ENCODE data around the gene USP19. TPM values are rescaled to one million over a fixed set of nuclear protein-coding genes. Genes with fewer than 3 reads are reported as not detected.

The USP19 gene
- polyA plus RNA-seq, 2 of the 4 experiments (the other 2 are of a cell fraction) = 21.6 to 30.5 TPM

DNA sequence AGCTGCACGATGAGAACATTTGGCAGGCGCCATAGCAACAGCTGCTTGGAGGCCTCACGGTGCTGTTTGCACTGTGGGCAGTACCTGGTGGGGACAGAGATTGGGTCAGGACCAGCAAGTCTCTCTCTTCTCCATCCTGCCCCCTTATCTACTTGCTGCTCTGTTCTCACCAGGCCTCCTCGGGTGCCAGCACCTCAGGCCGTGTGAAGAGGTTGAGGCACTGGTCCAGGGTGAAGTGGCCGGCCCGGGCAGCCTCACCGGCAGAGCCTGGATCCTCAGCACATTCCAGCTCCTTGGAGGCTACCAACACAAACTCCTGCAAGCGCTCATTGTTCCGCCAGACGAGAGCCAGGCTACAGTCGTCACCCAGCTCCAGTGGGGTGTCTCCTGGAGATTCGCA is 9.8 kb downstream of the USP19 start:
- Histone ChIP-seq H3K4me3 (no peak overlapping the region), H3K4me1 (no peaks in the 10 kb centered on the region), H3K27ac (no peak overlapping the region), H3K4me2 (no peak overlapping the region), H3K9me3 (no peaks in the 10 kb centered on the region)
- no peak for FAIRE-seq
- no peak for TF ChIP-seq RCOR1 (IDR thresholded peaks at IDR 0.05; ENCODE audit: low read depth, low read length)
- TF ChIP-seq EP300 (IDR thresholded peaks at IDR 0.05) = no peak
- no peak for TF ChIP-seq CBX2 (IDR thresholded peaks at IDR 0.05; ENCODE audit: borderline replicate concordance, low read depth)
- TF ChIP-seq, protein P1, sequence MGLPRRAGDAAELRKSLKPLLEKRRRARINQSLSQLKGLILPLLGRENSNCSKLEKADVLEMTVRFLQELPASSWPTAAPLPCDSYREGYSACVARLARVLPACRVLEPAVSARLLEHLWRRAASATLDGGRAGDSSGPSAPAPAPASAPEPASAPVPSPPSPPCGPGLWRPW (IDR thresholded peaks at IDR 0.05) = no peak
- no peak for TF ChIP-seq FOSB (CRISPR knock-in tag; IDR thresholded peaks at IDR 0.05)
- no peak for TF ChIP-seq PHF8 (IDR thresholded peaks at IDR 0.05; ENCODE audit: borderline replicate concordance, low read depth)
- no peak for TF ChIP-seq HOXA7 (CRISPR knock-in tag; IDR thresholded peaks at IDR 0.05)
- TF ChIP-seq HDAC2 (IDR thresholded peaks at IDR 0.05) = no peak
- no peak for TF ChIP-seq SMC3 (IDR thresholded peaks at IDR 0.05)
- TF ChIP-seq, protein P2, sequence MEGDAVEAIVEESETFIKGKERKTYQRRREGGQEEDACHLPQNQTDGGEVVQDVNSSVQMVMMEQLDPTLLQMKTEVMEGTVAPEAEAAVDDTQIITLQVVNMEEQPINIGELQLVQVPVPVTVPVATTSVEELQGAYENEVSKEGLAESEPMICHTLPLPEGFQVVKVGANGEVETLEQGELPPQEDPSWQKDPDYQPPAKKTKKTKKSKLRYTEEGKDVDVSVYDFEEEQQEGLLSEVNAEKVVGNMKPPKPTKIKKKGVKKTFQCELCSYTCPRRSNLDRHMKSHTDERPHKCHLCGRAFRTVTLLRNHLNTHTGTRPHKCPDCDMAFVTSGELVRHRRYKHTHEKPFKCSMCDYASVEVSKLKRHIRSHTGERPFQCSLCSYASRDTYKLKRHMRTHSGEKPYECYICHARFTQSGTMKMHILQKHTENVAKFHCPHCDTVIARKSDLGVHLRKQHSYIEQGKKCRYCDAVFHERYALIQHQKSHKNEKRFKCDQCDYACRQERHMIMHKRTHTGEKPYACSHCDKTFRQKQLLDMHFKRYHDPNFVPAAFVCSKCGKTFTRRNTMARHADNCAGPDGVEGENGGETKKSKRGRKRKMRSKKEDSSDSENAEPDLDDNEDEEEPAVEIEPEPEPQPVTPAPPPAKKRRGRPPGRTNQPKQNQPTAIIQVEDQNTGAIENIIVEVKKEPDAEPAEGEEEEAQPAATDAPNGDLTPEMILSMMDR (IDR thresholded peaks at IDR 0.05) = no peak
- TF ChIP-seq, protein P3, sequence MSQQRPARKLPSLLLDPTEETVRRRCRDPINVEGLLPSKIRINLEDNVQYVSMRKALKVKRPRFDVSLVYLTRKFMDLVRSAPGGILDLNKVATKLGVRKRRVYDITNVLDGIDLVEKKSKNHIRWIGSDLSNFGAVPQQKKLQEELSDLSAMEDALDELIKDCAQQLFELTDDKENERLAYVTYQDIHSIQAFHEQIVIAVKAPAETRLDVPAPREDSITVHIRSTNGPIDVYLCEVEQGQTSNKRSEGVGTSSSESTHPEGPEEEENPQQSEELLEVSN (IDR thresholded peaks at IDR 0.05; ENCODE audit: borderline replicate concordance, low read depth) = no peak
- no peak for TF ChIP-seq TP53 (CRISPR knock-in tag; IDR thresholded peaks at IDR 0.05)
- no peak for TF ChIP-seq RFX5 (IDR thresholded peaks at IDR 0.05)
- no peak for TF ChIP-seq ZSCAN20 (CRISPR knock-in tag; IDR thresholded peaks at IDR 0.05)
- TF ChIP-seq, protein P4, sequence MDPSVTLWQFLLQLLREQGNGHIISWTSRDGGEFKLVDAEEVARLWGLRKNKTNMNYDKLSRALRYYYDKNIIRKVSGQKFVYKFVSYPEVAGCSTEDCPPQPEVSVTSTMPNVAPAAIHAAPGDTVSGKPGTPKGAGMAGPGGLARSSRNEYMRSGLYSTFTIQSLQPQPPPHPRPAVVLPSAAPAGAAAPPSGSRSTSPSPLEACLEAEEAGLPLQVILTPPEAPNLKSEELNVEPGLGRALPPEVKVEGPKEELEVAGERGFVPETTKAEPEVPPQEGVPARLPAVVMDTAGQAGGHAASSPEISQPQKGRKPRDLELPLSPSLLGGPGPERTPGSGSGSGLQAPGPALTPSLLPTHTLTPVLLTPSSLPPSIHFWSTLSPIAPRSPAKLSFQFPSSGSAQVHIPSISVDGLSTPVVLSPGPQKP (IDR thresholded peaks at IDR 0.05; ENCODE audit: low read depth, low read length) = no peak
- no peak for TF ChIP-seq KDM5A (IDR thresholded peaks at IDR 0.05)
- TF ChIP-seq, protein P5, sequence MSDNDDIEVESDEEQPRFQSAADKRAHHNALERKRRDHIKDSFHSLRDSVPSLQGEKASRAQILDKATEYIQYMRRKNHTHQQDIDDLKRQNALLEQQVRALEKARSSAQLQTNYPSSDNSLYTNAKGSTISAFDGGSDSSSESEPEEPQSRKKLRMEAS (IDR thresholded peaks at IDR 0.05) = no peak
- TF ChIP-seq RNF2 (IDR thresholded peaks at IDR 0.05; ENCODE audit: borderline replicate concordance, low read depth) = no peak
- TF ChIP-seq NPAS2 (CRISPR knock-in tag; IDR thresholded peaks at IDR 0.05; ENCODE audit: borderline replicate concordance) = no peak
- no peak for TF ChIP-seq MYC (IDR thresholded peaks at IDR 0.05; ENCODE audit: borderline replicate concordance, low read length)
- POLR2A ChIA-PET = interaction anchor here (3.7 kb wide), 1 partner anchor 10 kb away, joined by 12 read pairs; the partner anchor contains the start of gene USP19
- 95% methylated on average over 13 of the region's 13 CpGs for WGBS (ENCODE audit: missing lambda C conversion rate)
- CTCF ChIA-PET = interaction anchor here (0.9 to 2.0 kb wide), 3 partner anchors 10 to 16 kb away, joined by 3 to 5 read pairs (median 4); partner anchors contain the start of gene QRICH1
- ATAC-seq = no peak
- no peak for DNase-seq (ENCODE audit: low read depth in 1 of 2, low spot score in 1 of 2)

DNA sequence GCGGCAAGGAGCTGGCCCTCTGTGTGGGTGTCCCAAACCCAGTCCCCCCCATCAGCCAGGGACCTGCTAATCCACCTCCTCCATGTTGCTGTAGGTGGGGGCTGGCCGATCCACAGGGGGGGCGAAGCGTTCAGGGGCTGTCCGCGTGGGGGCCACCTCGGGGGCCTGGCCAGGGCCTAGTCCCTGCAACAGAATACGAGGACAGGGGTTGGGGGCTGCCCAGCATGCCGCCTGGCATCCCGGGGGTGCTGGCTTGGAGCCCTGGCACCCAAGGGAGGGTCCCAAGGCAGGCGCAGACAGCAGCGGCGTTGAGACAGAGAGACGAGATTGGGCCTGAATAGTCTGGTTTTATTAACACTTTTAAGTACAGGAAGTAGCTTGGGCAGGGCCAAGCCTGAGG is 12.3 kb downstream of the USP19 start:
- Histone ChIP-seq H3K4me3 (no peak overlapping the region), H3K9me3 (no peaks in the 10 kb centered on the region), H3K4me1 (peaks cover 5% of the 10 kb centered on the region; the same call in 1 of the 3 replicates), H3K27ac (no peak overlapping the region), H3K4me2 (no peak overlapping the region)
- ChIA-PET POLR2A (interaction anchor here (2.3 to 3.7 kb wide), 2 partner anchors 12 to 14 kb away, joined by 9 to 12 read pairs; partner anchors contain the start of genes QRICH1 and USP19), CTCF (interaction anchor here (0.8 to 1.3 kb wide), 2 partner anchors 24 to 350 kb away, joined by 3 read pairs; partner anchors contain the start of gene LAMB2)
- 76% methylated on average over 7 of the region's 14 CpGs for WGBS (ENCODE audit: missing lambda C conversion rate)
- ATAC-seq = no peak
- FAIRE-seq = no peak
- no peak for DNase-seq (ENCODE audit: low read depth in 1 of 2, low spot score in 1 of 2)
- no peak for TF ChIP-seq HOXB13 (CRISPR knock-in tag; IDR thresholded peaks at IDR 0.05; ENCODE audit: low read depth)
- TF ChIP-seq CBX2 (IDR thresholded peaks at IDR 0.05; ENCODE audit: borderline replicate concordance, low read depth) = no peak
- no peak for TF ChIP-seq JUN (IDR thresholded peaks at IDR 0.05)
- no peak for TF ChIP-seq NR3C1 (IDR thresholded peaks at IDR 0.05)
- no peak for TF ChIP-seq JUNB (IDR thresholded peaks at IDR 0.05)
- no peak for TF ChIP-seq RFX5 (IDR thresholded peaks at IDR 0.05)
- no peak for TF ChIP-seq ESRRA (IDR thresholded peaks at IDR 0.05; ENCODE audit: borderline replicate concordance, low read length)
- no peak for TF ChIP-seq EHMT2 (IDR thresholded peaks at IDR 0.05; ENCODE audit: low read depth)
- no peak for TF ChIP-seq TFCP2L1 (CRISPR knock-in tag; IDR thresholded peaks at IDR 0.05)
- no peak for TF ChIP-seq HEYL (CRISPR knock-in tag; IDR thresholded peaks at IDR 0.05)
- no peak for TF ChIP-seq CHD2 (IDR thresholded peaks at IDR 0.05; ENCODE audit: low read length, partially characterized antibody)
- TF ChIP-seq FOXS1 (CRISPR knock-in tag; IDR thresholded peaks at IDR 0.05) = no peak

Data from A549 (cell line).